Left cardiac atrium (tissue), 4 donors: ENCODE measurements around the gene CHAC1. TPM values are rescaled to one million over a fixed set of nuclear protein-coding genes. Genes with fewer than 3 reads are reported as not detected.
"Not testable (repeated sequence)": the region's sequence is repeated elsewhere in the genome, so short reads cannot be mapped to it uniquely, and the experiment has no call there.

Experiments used
- ATAC-seq, 2 donors: fragments of 200-7000 bp; cut with Tn5 transposase; one replicate each; pipeline ENCODE4 v1.9.1; 2020; ENCODE audit warnings: mild to moderate bottlenecking in 2 of 2, moderate library complexity in 2 of 2
- DNase-seq: peaks from one replicate; pipeline ENCODE4 v3.0.0-alpha.2; 2020
- intact Hi-C, 2 donors: fragments of 100-400 bp; cut with DNase I; formaldehyde crosslinking; loops; one replicate each; pipeline versions ENCODE4 v1.14.1 to v1.15.1; 2022 to 2023
- total RNA-seq, 2 donors: library from RNA; stranded (reverse); fragmentation: NEBNext Ultra II Directional; extraction: Animal tissue kit (Norgen Biotek cat#: 25700); gene quantifications; one replicate each; pipeline ENCODE4 v1.2.1, GENCODE V29; 2021
- donor health status: DM: no; HTN: yes; CAD: no.
- donor health status: DM: no; HTN: yes; CAD: no; lungs with severe emphysema.
- donor health status: DM: yes; HTN: yes; CAD: no.
- donor health status: Dilated cardiomyopathy.

The CHAC1 gene
- total RNA-seq, 2 donors from 2014 or later = 2.6 to 3.3 TPM

GRCh38 chr15:40953713-40954074 is 423 bp downstream of the CHAC1 start:
- no peak for DNase-seq
- intact Hi-C loops = no loop called here
- no peak for ATAC-seq

GRCh38 chr15:40954158-40954848 is 1.0 kb downstream of the CHAC1 start:
- intact Hi-C loops, DNase-seq, ATAC-seq: not testable (repeated sequence)

- DNase-seq = no peak
- no peak for ATAC-seq
- intact Hi-C loops = no loop called here
These were observed 2.1 kb downstream of the CHAC1 start for GRCh38 chr15:40955141-40955903.

- intact Hi-C loops = no loop called here
- ATAC-seq (no peak), DNase-seq (no peak)
These were observed 2.8 kb downstream of the CHAC1 start for GRCh38 chr15:40955930-40956540.

GRCh38 chr15:40956541-40956982 is 3.3 kb downstream of the CHAC1 start:
- intact Hi-C loops = no loop called here
- ATAC-seq (peak; percentile 10 to 27), DNase-seq (no peak)

GRCh38 chr15:40957041-40957555 is 3.8 kb downstream of the CHAC1 start:
- no peak for DNase-seq
- intact Hi-C loops = no loop called here
- no peak for ATAC-seq

GRCh38 chr15:40957581-40958051 is 4.3 kb downstream of the CHAC1 start:
- intact Hi-C loops = no loop called here
- ATAC-seq (peak; percentile 11 to 34), DNase-seq (peak; percentile 52)

- ATAC-seq (no peak), DNase-seq (no peak)
- intact Hi-C loops = no loop called here
These were observed 4.9 kb downstream of the CHAC1 start for GRCh38 chr15:40958146-40958545.

- ATAC-seq (peak in 1 of 2 donors; percentile 0), DNase-seq (no peak)
- intact Hi-C loops = no loop called here
These were observed 5.5 kb downstream of the CHAC1 start for GRCh38 chr15:40958723-40959122.

GRCh38 chr15:40959331-40960141 is 6.3 kb downstream of the CHAC1 start:
- no peak for DNase-seq
- intact Hi-C loops = no loop called here
- ATAC-seq = peak in 1 of 2 donors; percentile 0

GRCh38 chr15:40960151-40960885 is 7.0 kb downstream of the CHAC1 start:
- peak in 1 of 2 donors; percentile 1 for ATAC-seq
- intact Hi-C loops = no loop called here
- DNase-seq = no peak

- DNase-seq (no peak), ATAC-seq (peak in 1 of 2 donors; percentile 3)
- intact Hi-C loops = no loop called here
These were observed 7.7 kb downstream of the CHAC1 start for GRCh38 chr15:40960925-40961324.

- ATAC-seq, intact Hi-C loops, DNase-seq: not testable (repeated sequence)
These were observed 8.5 kb downstream of the CHAC1 start for GRCh38 chr15:40961740-40962139.

- intact Hi-C loops, ATAC-seq: not testable (repeated sequence)
These were observed 9.0 kb downstream of the CHAC1 start for GRCh38 chr15:40962317-40962716.

GRCh38 chr15:40963201-40963600 is 9.9 kb downstream of the CHAC1 start:
- DNase-seq (no peak), ATAC-seq (no peak)
- intact Hi-C loops = no loop called here

More at GRCh38 chr15:40962317-40962716, 9.0 kb downstream of the CHAC1 start:
- not testable (repeated sequence) for DNase-seq

GRCh38 chr15:40964006-40964405 is 10.7 kb downstream of the CHAC1 start:
- DNase-seq (no peak), ATAC-seq (no peak)
- intact Hi-C loops = no loop called here

GRCh38 chr15:40964634-40965033 is 11.4 kb downstream of the CHAC1 start:
- ATAC-seq (no peak), DNase-seq (no peak)
- intact Hi-C loops = no loop called here
